NCI-H2196 (cell line): ENCODE data around the gene FUT6.
"Not testable (repeated sequence)": the region's sequence is repeated elsewhere in the genome, so short reads cannot be mapped to it uniquely, and the experiment has no call there.

ENCODE experiments used
- DNase-seq: peaks from one replicate; lab custom pipeline; 2025; ENCODE audit not compliant: unreplicated experiment; lab: John Stamatoyannopoulos, UW

FUT6 gene, protein sequence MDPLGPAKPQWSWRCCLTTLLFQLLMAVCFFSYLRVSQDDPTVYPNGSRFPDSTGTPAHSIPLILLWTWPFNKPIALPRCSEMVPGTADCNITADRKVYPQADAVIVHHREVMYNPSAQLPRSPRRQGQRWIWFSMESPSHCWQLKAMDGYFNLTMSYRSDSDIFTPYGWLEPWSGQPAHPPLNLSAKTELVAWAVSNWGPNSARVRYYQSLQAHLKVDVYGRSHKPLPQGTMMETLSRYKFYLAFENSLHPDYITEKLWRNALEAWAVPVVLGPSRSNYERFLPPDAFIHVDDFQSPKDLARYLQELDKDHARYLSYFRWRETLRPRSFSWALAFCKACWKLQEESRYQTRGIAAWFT

DNA sequence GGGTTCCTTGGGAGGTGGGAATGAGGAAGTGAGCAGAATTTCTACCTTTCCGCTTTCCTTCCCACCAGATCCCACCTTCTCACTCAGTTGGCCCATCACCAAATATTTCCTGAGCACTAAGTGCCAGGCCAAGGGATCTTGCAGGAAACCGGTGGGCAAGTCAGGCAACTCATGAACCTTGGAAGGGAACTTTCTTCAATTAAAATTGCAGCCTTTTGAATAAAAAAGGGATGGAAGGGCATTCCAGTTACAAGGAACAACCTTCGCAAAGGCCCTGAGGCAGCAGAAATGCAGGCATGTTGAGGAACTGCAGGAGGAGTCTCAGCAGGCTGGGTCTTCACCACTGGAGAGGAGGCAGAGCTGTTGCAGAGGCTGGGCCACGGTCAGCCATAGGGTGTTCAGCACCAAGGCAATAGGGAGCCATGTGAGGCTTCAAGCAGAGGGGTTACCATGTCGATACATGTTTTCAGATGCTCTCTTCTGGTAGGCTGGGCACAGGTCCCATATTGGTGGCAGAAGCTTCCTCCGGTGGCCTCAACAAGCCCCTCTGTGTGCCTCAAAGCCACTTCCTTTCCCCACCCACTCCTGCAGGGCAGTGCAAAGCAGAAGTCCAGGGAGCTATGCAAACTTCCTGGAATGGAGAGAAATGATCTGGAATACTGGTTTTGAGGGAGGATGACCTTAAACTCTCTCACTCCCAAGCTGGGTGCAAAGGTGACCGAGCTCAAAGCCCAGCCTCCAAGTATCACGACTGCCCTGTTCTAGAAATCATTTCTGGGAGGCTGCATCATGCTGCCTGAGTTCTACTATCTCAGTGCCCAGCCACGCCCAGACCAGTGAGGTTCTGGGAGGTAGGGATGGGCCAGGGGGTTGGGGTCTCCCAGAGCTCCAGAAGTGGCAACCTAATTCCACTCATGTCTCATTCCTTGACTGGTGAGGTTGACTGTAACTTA lies at the start of gene FUT6:
Gene FUT6 (minus strand): TSS at position 638 of the 953 bp plus-strand sequence. CDS start 7,135 bp downstream, outside the sequence.
- DNase-seq = no peak

DNA sequence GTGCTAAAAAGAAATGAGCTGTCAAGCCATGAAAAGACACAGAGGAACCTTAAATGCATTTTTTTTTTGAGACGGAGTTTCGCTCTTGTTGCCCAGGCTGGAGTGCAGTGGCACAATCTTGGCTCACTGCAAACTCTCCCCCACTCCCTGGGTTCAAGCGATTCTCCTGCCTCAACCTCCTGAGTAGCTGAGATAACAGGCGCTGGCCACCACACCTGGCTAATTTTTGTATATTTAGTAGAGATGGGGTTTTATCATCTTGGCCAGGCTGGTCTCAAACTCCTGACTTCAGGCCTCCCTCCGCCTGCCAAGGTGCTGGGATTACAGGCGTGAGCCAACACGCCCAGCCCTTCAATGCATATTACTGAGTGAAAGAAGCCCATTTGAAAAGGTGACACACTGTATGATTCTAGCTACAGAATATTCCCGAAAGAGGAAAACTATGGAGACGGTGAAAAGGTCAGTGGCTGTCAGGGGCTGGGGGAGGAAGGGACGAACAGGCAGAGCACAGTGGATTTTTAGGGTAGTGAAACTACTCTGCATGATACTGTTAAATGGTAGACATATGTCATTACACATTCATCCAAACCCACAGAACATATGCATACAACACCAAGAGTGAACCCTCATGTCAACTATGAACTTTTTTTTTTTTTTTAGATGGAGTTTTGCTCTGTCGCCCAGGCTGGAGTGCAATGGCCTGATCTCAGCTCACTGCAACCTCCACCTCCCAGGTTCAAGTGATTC lies 44.7 kb upstream of the FUT6 start:
- not testable (repeated sequence) for DNase-seq

DNA sequence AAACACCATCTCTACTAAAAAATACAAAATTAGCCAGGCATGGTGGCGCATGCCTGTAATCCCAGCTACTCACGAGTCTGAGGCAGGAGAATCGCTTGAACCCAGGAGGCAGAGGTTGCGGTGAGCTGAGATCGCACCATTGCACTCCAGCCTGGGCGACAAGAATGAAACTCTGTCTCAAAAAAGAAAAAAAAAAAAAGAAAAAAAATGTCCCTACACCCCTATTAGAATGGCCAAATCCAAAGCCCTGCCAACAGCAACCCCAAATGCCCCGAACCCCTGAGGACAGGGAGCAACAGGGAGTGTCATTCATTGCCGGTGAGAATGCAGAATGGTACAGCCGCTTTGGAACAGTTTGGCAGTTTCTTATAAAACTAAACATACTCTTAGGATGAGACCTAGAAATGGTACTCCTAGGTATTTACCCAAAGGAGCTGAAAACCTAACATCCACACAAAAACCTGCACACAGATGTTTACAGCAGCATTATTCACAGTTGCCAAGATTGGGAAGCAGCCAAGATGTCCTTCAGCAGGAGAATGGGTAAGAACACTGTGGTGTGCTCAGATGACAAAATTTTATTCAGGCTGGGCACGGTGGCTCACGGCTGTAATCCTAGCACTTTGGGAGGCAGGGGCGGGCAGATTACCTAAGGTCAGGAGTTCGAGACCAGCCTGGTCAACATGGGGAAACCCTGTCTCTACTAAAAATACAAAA lies 43.8 kb upstream of the FUT6 start:
- peak; percentile 61 for DNase-seq

DNA sequence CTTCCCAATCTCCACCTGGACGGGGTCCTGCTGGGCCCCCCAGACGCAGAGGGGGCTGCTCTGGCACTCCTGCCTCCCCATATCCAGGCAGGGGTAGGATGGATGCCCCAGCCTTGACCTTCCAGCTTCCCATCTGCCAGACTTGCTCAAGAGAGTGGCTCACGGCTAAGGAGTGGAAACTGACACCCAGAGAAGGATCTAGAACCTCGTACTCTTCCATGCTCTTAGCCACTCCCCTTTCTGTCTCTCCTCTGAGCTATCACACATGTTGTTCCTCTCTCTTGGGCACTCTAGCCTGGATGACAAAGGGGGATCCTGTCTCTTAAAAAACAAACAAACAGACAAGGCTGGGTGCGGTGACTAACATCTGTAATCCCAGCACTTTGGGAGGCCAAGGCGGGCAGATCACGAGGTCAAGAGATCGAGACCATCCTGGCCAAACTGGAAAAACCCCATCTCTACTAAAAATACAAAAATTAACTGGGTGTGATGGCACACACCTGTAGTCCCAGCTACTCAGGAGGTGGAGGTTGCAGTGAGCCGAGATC lies 43.0 kb upstream of the FUT6 start:
- no peak for DNase-seq

DNA sequence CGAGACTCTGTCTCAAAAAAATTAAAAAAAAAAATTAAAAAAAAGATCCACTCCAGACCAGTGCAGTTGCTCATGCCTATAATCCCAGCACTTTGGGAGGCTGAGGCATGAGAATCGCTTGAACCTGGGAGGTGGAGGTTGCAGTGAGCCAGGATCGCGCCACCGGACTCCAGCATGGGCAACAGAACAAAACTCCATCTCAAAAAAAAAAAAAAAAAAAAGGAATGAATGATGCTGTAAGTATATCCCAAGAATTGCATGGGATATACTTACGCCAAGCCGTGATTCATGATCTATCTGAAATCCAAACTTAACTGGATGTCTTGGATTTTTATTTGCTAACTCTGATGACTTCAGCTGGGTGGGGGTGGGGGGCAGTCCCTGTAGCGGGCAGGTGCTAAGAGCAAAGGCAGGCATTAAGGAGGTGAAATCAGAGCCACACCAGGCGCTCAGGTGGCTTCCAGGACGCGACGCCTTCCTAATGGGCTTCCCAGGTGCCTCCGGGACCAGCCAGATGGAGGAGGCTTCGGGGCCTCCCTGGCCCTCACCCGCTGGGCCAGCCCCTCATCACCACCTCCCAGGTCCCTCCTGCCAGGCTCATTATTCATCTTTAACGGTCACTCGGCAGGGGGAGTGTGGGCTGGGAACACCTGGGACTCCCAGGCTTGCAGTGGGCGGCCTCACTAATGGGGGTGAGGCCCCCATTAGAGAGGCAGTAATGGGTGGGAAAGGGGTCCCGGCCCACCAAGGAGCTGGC lies 42.2 kb upstream of the FUT6 start:
- DNase-seq = peak; percentile 81

DNA sequence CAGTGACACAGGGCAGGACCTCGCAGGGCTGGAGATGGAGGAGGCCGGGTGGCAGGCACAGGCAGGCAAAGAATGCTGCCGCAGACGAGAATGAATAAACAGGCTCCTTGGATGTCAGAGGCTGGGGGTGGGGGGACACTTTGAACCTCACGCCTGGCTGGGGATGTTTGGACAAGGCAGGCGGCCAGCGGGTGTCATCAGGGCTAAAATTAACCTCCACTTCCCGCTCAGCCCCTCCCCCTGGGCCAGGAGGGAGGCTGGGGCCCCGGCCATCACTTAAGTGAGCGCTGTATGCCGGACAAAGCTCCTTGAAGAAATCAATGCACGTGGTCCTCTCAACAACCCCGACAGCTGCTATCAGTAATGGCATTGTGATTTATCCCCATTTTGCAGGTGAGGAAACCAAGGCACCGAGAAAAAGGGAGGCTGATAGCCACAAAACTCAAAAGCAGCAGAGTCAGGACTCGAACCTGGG lies 41.1 kb upstream of the FUT6 start:
- peak; percentile 66 for DNase-seq

DNA sequence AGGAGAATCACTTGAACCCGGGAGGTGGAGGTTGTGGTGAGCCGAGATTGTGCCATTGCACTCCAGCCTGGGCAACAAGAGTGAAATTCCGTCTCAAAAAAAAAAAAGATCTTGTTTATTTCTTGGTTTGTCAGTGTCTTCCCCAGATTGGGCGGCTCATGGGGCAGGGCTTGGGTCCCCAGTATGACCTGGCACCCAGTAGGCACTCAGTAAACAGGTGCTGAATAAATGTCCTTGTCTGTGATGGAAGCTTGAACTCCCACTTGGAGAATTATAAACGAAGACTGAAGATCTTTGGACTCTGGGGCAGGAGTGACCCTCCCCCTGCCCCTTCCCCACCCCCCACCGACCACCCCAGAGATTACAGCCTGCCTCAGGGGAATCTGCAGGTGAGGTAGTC lies 40.7 kb upstream of the FUT6 start:
- no peak for DNase-seq

DNA sequence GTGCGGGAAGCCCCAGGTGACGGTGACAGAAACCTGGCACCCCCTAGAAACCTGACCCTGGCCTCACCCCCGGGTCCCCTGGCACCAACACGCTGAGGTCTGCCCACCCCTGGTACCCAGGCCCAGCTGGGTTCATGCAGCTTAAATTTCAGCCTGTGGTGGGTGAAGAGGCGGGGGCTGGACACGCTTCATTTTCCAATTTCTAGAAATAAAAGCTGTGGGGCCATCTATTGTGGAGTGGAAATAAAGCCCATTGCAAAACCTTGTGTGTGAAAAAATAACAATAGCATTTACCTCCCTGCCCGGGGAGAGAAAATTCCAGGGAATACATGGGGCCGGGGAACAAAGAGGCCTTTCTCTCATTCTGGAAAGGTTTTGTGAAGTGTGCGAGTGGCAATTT lies 38.4 kb upstream of the FUT6 start:
- no peak for DNase-seq

DNA sequence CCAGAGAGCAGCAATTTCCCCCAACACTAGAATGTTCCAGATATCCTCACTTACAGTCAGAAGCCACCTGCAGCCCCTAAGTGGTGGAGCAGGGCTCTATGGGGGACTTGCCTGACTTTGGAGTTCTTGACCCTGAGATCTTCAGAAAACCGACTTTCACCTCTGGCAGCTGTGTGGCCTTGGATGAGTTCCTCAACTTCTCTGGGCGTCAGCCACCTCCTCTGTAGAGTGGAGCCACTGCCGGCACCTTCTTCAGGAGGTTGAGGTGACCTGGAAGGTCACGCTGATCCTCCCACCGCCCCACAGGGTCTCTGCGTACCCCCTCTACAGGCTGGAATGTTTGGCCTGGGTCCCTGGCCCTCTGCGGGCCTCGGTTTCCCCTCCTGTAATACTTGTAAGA lies 37.9 kb upstream of the FUT6 start:
- no peak for DNase-seq

DNA sequence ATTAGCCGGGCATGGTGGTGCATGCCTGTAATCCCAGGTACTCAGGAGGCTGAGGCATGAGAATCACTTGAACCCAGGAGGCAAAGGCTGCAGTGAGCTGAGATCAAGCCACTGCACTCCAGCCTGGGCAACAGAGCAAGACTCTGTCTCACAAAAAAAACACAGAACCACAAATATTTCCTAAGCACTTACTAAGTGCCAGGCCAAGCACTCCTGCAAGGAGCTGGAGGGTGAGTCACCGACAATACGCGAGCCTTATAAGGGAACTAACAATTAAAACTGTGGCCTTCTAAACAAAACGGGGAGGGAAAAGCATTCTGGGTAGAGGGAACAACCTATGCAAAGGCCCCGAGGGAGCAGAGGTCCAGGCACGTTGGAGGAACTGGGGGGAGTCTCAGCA lies 35.0 kb upstream of the FUT6 start:
- DNase-seq = not testable (repeated sequence)

DNA sequence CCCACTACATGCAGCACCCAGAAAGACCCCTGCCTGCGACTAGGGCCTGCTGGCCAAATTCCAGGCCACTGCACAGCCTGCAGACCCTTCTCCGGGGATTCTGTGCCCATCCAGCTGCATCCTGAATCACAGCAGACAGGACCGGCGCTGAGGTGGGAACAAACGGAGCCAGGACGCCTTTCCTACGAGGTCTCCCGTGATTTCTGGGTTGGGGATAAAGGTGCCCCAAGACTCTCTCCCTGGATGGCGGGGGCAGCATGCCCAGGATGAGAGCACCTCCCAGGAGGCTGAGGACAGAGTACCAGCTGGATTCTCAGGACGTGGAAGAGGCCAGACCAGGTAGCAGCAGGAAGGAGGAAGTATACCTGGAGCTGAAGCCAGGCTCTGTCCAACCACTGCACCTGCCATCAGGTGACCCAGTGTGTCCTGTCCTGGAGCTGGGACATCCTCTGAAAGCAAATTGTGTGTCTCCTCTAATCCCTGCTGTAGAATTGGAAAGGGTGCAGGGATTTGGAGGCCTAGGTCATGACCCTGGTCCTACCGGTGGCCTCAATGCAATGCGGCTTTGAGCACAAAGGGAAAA lies 34.2 kb upstream of the FUT6 start:
- no peak for DNase-seq

DNA sequence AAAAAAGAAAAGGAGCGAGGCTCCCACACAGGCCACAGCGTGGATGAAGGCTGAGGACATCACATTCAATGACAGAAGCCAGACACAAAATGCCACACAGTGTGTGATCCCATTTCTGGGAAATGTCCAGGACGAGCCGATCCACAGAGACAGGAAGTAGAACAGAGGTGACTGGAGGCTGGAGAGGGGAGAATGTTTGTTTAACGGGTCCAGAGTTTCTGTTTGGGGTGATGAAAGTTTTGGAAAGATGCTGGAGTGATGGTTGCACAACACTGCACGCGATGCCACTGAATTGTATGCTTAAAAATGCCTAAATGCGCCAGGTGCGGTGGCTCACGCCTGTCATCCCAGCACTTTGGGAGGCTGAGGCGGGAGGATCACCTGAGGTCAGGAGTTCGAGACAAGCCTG lies 31.5 kb upstream of the FUT6 start:
- no peak for DNase-seq

DNA sequence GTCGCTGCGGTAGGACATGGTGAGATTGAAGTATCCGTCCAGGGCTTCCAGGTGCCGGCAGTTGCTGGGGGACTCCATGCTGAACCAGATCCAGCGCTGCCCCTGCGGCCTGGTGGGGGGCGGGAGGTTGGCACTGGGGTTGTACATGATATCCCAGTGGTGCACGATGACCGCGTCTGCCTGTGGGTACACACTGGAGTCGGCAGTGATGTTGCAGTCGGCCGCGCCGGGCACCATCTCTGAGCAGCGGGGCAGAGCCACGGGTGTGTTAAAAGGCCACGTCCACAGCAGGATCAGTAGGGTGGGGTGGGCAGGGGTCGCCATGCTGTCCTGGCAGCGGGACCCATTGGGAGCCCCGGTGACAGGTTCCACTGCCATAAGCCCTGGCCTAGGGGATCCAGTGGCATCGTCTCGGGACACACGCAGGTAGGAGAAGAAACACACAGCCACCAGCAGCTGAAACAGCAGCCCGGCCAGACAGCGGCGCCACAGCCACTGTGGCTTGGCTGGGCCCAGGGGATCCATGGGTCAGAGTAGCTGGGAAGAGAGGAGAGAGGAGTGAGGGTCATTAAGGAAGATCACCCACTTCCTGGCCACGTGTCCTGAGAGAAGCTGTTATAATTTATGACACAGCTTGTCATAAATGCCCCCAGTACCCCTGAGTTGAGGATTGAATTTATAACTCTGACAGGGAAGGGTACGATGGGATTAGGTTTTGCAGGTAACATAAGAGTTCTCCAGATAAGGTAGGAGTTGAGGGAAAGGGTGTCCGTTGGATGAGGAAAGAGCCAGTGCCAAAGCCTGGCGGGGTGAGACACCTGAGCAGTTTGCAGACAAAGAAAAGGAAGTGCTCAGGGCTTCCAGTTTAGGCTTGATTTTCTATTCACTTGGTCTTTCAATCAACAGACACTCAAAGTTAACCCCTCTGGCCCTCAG lies 28.0 kb upstream of the FUT6 start:
- DNase-seq = peak; percentile 25

DNA sequence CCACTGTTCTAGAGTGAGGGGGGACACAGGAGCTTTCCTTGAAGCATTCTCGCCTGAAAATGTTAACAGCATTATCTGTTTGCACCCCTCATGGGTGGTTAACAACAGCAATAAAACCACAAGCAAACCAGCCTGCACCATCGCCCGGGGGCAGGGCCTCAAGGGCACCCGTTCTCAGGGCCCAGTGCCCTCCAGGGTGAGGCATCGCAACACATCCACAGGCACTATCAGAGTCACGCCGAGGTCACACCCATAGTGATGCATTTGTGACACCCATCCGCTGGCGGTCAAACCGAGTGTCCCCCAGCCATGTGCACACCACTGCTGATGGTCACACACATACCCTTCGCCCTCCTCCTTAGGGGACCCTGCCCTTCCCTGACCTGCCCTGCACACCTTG lies 26.3 kb upstream of the FUT6 start:
- DNase-seq = no peak

DNA sequence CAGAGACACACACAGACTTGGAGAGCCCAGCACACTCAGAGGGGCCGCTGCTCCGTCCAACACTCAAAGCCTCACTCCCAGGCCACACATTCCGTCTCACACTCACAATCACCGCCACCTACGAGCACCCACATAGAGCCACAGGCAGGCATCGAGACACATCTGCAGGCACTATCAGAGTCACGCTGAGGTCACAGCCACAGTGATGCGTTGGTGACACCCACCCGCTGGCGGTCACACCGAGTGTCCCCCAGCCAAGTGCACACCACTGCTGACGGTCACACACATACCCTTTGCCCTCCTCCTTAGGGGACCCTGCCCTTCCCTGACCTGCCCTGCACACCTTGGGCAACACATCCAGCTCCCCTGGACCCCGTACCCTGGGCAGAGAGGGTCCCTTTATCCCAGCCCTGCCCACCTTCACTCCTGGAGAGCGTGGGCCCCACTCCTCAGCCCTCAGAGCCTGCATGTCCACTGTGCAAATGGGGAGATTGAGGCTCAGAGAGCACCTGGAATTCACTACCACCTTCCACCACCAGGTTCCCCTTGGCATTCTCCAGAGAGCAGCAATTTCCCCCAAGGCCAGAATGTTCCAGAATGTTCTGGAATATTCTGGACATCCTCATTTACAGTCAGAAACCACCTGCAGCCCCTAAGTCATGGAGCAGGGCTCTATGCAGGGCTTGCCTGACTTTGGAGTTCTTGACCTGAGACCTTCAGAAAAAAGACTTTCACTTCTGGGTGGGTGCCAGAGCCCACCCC lies 25.4 kb upstream of the FUT6 start:
- DNase-seq = no peak

DNA sequence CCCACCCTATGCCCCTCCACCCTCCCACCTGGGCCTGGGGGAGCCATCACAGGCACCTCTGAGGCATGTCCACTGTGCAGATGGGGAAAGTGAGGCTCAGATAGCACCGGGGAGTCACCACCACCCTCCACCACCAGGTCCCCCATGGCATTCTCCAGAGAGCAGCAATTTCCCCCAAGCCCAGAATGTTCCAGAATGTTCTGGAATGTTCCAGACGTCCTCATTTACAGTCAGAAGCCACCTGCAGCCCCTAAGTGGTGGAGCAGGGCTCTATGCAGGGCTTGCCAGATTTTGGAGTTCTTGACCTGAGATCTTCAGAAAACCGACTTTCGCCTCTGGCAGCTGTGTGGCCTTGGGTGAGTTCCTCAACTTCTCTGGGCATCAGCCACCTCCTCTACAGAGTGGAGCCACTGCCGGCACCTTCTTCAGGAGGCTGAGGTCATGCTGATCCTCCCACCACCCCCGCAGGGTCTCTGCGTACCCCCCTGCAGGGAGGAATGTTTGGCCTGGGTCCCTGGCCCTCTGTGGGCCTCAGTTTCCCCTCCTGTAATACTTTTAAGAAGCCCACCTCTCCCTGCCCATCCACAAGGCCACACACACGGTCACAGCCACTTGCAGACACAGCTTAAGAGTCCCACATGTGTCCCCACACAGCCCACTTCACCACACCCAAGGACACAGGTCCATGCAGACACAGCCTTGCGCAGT lies 24.7 kb upstream of the FUT6 start:
- DNase-seq = no peak
